HEK293 (cell line): Measurements from ENCODE around the gene NTRK3.

Source experiments
- KLF1 ChIP-seq: fragments of 450-650 bp; formaldehyde crosslinking; IDR thresholded peaks from 2 replicates; pipeline ENCODE4 v1.5.1; 2016; ENCODE audit warnings: missing biosample characterization, missing genetic modification characterization
- KLF16 ChIP-seq: fragments of 450-650 bp; formaldehyde crosslinking; IDR thresholded peaks from 2 replicates; pipeline ENCODE4 v1.5.1; 2017; ENCODE audit warnings: missing biosample characterization, missing genetic modification characterization
- ZNF174 ChIP-seq: fragments of 450-650 bp; formaldehyde crosslinking; IDR thresholded peaks from 2 replicates; pipeline ENCODE4 v1.5.0; 2017; ENCODE audit warnings: missing biosample characterization, mild to moderate bottlenecking, missing genetic modification characterization
- ZNF274 ChIP-seq, 2 experiments: fragments of 200-500 bp in 1 of 2; fragments of 450-650 bp in 1 of 2; sonication (Bioruptor generic) in 1 of 2; formaldehyde crosslinking in 1 of 2; IDR thresholded peaks; 2 replicates each; pipeline versions ENCODE4 v1.5.1 to v1.6.1; 2014 to 2016; ENCODE audit warnings: borderline replicate concordance in 1 of 2, inconsistent platforms in 1 of 2, low read length in 1 of 2, missing biosample characterization in 1 of 2, missing genetic modification characterization in 1 of 2
- ZNF521 ChIP-seq: fragments of 450-650 bp; formaldehyde crosslinking; IDR thresholded peaks from 2 replicates; pipeline ENCODE4 v1.5.1; 2017; ENCODE audit warnings: missing biosample characterization, mild to moderate bottlenecking, missing genetic modification characterization
- ZNF549 ChIP-seq: fragments of 450-650 bp; IDR thresholded peaks from 2 replicates; pipeline ENCODE4 v1.5.1; 2018; ENCODE audit warnings: missing biosample characterization, missing genetic modification characterization, mild to moderate bottlenecking, inconsistent platforms, moderate library complexity
- ZNF785 ChIP-seq: fragments of 450-650 bp; formaldehyde crosslinking; IDR thresholded peaks from 2 replicates; pipeline ENCODE4 v1.5.1; 2016; ENCODE audit warnings: missing biosample characterization, missing genetic modification characterization
- TF ChIP-seq, protein P1 (sequence below): fragments of 450-650 bp; formaldehyde crosslinking; IDR thresholded peaks from 2 replicates; pipeline ENCODE4 v1.5.1; 2016; ENCODE audit warnings: missing biosample characterization, missing genetic modification characterization
- TF ChIP-seq, protein P2 (sequence below): fragments of 450-650 bp; formaldehyde crosslinking; IDR thresholded peaks from 2 replicates; pipeline ENCODE4 v1.5.1; 2016; ENCODE audit warnings: missing biosample characterization, missing genetic modification characterization

GRCh38 chr15:88075102-88075501 is 181.4 kb downstream of the NTRK3 start:
- TF ChIP-seq, protein P1, sequence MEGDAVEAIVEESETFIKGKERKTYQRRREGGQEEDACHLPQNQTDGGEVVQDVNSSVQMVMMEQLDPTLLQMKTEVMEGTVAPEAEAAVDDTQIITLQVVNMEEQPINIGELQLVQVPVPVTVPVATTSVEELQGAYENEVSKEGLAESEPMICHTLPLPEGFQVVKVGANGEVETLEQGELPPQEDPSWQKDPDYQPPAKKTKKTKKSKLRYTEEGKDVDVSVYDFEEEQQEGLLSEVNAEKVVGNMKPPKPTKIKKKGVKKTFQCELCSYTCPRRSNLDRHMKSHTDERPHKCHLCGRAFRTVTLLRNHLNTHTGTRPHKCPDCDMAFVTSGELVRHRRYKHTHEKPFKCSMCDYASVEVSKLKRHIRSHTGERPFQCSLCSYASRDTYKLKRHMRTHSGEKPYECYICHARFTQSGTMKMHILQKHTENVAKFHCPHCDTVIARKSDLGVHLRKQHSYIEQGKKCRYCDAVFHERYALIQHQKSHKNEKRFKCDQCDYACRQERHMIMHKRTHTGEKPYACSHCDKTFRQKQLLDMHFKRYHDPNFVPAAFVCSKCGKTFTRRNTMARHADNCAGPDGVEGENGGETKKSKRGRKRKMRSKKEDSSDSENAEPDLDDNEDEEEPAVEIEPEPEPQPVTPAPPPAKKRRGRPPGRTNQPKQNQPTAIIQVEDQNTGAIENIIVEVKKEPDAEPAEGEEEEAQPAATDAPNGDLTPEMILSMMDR: no peak
- TF ChIP-seq KLF1 (tag by site-specific recombination): no peak
- TF ChIP-seq ZNF174 (tag by site-specific recombination): no peak
- TF ChIP-seq ZNF521 (tag by site-specific recombination): no peak
- TF ChIP-seq, protein P2, sequence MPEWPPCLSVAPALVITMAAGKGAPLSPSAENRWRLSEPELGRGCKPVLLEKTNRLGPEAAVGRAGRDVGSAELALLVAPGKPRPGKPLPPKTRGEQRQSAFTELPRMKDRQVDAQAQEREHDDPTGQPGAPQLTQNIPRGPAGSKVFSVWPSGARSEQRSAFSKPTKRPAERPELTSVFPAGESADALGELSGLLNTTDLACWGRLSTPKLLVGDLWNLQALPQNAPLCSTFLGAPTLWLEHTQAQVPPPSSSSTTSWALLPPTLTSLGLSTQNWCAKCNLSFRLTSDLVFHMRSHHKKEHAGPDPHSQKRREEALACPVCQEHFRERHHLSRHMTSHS (tag by site-specific recombination): no peak
- no peak for TF ChIP-seq ZNF785 (tag by site-specific recombination)
- TF ChIP-seq KLF16 (tag by site-specific recombination): no peak
- TF ChIP-seq ZNF549 (tag by site-specific recombination): no peak
- TF ChIP-seq ZNF274 (IDR thresholded peaks at IDR 0.05; ENCODE audit: low read length): no peak
- no peak for TF ChIP-seq ZNF274 (tag by site-specific recombination; IDR thresholded peaks at IDR 0.05; ENCODE audit: borderline replicate concordance)
